DMS79 treated with DMSO at 0.1 percent for 48 hours (cell line): Measurements from ENCODE around the gene PHKA1.
"Not testable (repeated sequence)": the region's sequence is repeated elsewhere in the genome, so short reads cannot be mapped to it uniquely, and the experiment has no call there.

Source experiments
- DNase-seq: peaks from one replicate; lab custom pipeline; 2025; lab: John Stamatoyannopoulos, UW

The PHKA1 gene

DNA sequence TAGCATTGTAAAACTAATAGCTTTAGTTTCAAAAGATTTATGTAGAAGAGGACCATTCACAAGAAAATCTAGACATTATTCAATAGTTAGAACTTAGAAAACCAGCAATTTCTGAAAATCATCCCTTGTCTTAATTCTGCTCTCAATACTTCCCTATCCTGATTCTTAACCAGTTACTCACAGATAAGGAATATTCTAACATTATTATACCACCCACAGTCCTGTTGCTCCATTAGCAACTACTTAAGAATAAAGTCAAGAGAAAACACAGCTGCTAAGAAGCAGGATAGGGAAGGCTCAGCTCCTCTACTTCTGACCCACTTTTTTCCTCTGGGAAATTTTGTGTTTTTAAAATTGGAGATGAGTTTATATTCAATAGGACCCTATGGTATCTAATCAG is 47.7 kb downstream of the PHKA1 start:
- DNase-seq, result no peak

DNA sequence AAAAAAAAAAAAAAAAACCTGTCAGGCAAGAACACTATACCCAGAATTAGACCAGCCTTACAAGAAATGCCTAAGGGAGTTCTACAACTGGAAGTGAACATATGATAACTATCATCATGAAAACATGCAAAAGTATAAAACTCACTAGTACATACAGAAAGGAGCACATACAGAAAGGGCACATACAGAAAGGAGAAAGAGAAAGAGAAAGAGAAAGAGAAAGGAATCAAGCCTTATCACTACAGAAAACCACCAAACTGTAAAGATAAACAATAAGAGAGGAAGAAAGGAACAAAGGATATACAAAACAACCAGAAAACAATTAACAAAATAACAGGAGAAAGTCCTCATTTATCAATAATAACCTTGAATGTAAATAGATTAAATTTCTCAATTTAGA is 50.4 kb downstream of the PHKA1 start:
- no peak for DNase-seq

DNA sequence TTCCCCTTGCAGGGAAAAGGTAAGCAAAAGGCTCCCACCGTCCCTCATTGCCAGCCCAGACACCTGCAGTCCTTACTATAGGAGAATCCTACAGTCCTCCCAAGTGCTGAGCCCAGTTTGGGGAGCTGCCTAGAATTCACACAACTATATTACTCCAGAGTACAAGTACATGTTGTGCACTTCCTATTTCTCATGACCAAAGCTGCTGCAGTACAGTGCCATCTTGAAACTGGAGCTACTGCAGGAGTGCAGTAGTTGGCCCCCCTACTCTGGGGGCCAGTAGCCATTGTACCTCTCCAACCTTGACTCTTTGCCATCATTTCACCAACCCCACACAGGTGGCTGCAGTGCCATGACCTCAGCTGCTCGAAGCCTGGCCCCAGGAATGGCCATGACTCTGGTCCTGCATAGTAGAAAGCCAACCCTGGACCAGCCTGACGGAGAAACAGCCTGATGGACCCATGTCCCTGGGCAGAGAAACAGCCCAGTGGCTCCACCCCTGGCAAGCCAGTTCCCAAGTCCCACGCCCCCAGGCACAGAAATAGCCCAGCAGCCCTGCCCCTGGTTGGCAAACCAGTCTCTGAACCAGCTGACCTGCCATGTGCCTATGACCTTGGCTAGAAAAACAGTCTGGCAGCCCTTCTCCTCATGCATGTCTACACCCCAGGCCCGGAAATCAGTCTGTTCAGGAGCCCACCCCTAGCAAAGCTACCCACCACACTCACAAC is 51.9 kb downstream of the PHKA1 start:
- DNase-seq, result no peak

DNA sequence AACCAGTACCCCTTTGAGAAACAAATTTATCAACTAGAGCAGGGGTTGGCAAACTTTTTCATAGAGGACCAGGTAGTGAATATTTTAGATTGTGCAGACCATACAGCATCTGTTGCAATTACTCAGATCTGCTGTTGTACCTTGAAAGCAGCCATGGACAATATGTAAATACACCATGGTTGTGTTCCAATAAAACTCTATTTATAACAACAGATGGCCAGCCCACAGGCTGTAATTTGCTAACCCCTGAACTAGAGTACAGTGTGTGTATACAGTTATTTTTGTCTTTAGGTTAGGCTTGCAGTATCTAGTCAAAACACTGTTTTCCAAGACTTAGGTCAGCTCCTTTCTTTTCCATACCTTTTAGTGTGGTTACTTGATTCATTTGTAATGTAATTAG is 54.4 kb downstream of the PHKA1 start:
- no peak for DNase-seq

GRCh38 chrX:72652082-72652481 is 62.0 kb downstream of the PHKA1 start:
- no peak for DNase-seq

GRCh38 chrX:72644946-72645345 is 69.2 kb downstream of the PHKA1 start:
- DNase-seq, result peak; percentile 39

DNA sequence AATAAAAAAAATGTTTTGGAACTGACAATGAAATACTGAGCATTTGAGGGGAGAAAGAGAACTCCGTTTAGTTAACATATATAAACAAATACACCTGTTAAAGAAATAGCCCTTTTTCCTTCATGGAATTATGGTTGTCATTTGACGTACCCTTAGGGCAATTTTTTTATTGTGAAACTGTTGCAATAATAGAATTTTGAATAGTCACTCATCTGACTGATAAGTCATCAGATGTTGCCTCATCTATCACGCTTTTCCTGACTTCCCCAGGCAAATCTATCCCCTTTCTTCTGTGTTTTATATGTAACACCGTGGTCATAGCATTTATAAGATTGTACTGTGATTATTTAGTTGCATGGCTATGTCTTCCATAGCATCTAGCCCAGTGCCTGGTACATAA is 72.5 kb downstream of the PHKA1 start:
- no peak for DNase-seq

DNA sequence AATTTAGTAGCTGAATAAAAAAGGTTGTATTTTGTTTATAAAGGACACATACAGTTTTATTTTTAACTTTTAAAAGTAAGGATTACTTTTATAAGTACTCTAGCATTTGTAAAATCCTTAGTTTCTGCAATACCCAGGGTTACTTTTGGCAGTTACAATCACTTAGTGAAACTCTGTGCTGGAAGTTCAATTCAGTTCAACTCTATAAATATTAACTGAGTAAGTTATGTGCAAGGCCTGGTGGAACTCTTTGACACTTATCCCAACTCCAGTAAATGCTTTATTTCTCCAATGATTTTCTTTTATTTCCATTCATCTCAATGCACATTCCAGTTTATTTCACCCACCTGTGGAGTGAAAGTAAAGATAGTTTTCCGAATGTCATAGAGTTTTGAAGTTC is 78.2 kb downstream of the PHKA1 start:
- no peak for DNase-seq

DNA sequence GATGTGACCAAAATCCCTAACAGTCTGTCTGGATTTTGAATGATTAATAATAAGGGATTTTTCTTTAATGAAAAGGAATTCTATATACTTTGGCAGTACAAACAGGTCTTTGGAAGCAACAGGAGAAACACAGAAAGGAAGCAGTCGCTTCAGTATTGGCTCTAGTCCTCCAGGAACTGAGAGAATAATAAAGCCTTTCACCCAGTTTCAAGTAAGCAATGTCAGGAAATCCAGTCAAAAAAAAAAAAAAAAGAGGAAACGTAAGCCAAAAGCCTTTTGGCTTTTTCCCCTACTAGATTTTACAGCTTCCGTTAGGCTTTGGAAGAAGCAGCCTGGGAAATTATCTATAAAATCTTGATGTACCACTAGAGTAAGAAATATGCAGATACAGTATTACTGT is 79.8 kb downstream of the PHKA1 start:
- no peak for DNase-seq

GRCh38 chrX:72630185-72630584 is 83.9 kb downstream of the PHKA1 start:
- DNase-seq, result no peak

- no peak for DNase-seq
These were observed 89.9 kb downstream of the PHKA1 start for GRCh38 chrX:72624194-72624593.

GRCh38 chrX:72621625-72622485 is 92.3 kb downstream of the PHKA1 start:
- no peak for DNase-seq

DNA sequence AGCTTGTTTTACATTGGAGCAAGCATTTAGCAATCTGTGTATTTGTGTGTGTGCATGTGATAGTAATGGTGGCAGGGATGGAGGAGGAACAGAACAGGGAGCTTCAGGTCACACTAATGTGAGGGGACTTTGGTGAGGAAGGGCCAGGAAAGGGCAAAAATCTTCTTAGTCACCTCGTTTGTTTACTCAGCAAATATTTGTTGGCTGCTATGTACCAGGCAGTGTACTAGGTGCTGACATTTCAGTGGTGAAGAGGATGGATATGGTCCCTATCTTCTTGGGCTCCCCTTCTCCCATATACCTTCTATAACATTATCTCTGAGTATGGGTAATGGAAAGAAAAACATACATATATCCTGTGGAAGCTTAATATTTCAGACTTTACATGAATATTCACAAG is 92.9 kb downstream of the PHKA1 start:
- DNase-seq, result no peak

GRCh38 chrX:72620550-72621145 is 93.5 kb downstream of the PHKA1 start:
- no peak for DNase-seq

- DNase-seq, result no peak
These were observed 104.8 kb downstream of the PHKA1 start for GRCh38 chrX:72609313-72609712.

DNA sequence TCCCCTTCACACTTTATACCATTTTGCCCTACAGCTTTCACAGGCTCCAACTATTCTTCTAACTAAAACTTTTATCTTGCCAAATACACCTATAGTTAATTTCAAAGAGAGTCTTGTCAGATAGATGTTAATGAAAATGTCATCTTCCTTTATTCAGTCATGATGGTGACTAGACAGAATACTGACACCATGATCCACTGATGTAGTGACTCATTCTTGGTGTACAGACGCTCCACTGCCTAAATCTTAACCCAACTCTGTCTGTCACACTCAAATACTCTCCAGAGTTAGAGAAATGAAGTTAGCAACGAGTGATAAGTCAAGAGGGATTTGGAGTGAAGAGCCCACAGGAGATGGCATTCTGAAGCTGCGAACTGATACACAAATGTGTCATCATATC is 109.4 kb downstream of the PHKA1 start:
- no peak for DNase-seq

DNA sequence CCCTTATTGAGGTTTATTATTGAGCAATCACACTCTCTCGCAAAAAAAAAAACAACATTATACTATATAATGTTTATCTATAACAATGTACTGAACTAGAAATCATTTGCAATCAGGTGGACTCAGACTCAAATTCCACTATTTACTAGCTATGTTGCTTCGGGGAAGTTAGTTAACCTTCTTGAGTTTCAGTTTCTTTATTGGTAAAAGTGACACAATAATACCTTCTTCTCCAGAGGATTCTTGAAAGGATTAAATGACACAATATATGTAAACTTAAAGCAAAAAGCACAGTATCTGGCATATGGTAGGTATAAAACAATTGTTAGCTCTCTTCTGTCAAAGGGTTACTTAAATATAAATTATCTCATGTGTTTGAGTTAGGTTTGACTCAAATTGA is 110.0 kb downstream of the PHKA1 start:
- no peak for DNase-seq

GRCh38 chrX:72591038-72591437 is 123.1 kb downstream of the PHKA1 start:
- not testable (repeated sequence) for DNase-seq

DNA sequence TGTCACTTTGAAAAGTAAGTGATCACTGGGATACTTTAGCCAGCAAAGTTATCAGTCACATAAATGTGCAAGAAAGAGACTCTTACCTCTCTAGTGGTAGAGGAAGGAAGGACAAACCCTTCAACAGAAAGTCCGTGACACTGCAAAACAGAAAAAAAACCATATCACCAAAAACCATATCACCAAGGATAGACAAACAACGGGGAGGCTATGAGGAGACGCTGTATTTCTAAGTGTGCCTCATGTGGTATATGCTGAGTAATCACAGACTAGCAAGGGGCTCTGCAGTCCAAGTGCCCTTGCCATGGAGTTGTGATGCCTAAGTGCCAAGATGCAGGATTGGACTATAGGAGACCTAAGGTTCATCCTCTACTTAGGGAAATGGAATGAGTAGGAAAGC is 129.9 kb downstream of the PHKA1 start:
- no peak for DNase-seq

- DNase-seq, result no peak
These were observed 137.8 kb downstream of the PHKA1 start for GRCh38 chrX:72576141-72576894.

DNA sequence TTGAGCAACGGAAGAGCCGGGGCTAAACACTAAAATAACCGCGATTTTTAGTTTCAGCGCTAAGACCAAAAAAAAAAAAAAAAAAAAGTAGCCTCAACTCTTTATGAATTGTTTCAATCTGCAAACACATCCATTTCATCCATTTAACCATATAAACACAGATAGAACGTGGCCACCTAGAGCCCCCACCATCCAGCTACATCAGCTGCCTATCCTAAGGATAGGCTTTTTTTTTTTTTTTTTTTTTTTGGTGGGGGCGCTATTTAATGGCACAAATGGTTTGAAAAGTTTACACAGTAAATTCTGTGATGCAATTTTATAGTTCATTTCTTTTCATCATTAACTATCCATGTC is 141.0 kb downstream of the PHKA1 start:
- no peak for DNase-seq
